ENCODE data around the gene OTOG. TPM values are rescaled to one million over a fixed set of nuclear protein-coding genes. Genes with fewer than 3 reads are reported as not detected.

The OTOG gene
- total RNA-seq (not detected), polyA plus RNA-seq (not detected)
- long read RNA-seq, donor 1, result 0 reads
- long read RNA-seq, donor 2, result 0 reads
- long read RNA-seq, donor 3, result 0 reads

- H3K9me3 ChIP-seq, result no peaks in the 10 kb centered on the region
- intact Hi-C loops (cut with DNase I), result no loop called here
- DNase-seq, result no peak
- WGBS, 3 donors, result 7 to 8% (median 7%) methylated on average over 19 to 20 of the region's 20 CpGs
- H3K36me3 ChIP-seq, result no peaks in the 10 kb centered on the region
- TF ChIP-seq EP300 (IDR thresholded peaks at IDR 0.05) (no peak), CTCF (IDR thresholded peaks at IDR 0.05) (no peak), POLR2A (IDR thresholded peaks at IDR 0.05) (no peak)
- no peaks in the 10 kb centered on the region for H3K4me1 ChIP-seq (ENCODE audit: insufficient read depth)
- H3K27ac ChIP-seq, result no peak within 1 kb of the TSS
- no peak within 1 kb of the TSS for H3K4me3 ChIP-seq
- no peaks in the 10 kb centered on the region for H3K27me3 ChIP-seq
These were observed at the start of gene OTOG for GRCh38 chr11:17547051-17547577. TSS of gene OTOG (plus strand) at chr11:17547259. CDS start at chr11:17547373, 114 bp downstream.

GRCh38 chr11:17498058-17498457 lies 49.0 kb upstream of the OTOG start:
- DNase-seq, result no peak
- Histone ChIP-seq H3K36me3 (no peaks in the 10 kb centered on the region), H3K4me3 (no peak overlapping the region), H3K4me1 (ENCODE audit: insufficient read depth) (no peaks in the 10 kb centered on the region), H3K27me3 (no peaks in the 10 kb centered on the region), H3K9me3 (no peaks in the 10 kb centered on the region), H3K27ac (no peak overlapping the region)
- no peak for TF ChIP-seq POLR2A (IDR thresholded peaks at IDR 0.05)
- TF ChIP-seq CTCF (IDR thresholded peaks at IDR 0.05), result no peak
- no peak for TF ChIP-seq EP300 (IDR thresholded peaks at IDR 0.05)
- 43 to 53% (median 51%) methylated on average over 4 of the region's 4 CpGs for WGBS, 3 donors
- intact Hi-C loops (cut with DNase I), result no loop called here

- H3K27ac ChIP-seq, result no peak overlapping the region
- H3K4me1 ChIP-seq (ENCODE audit: insufficient read depth), result no peaks in the 10 kb centered on the region
- 54 to 71% (median 66%) methylated on average over 5 of the region's 5 CpGs for WGBS, 3 donors
- H3K27me3 ChIP-seq, result no peaks in the 10 kb centered on the region
- intact Hi-C loops (cut with DNase I), result no loop called here
- no peaks in the 10 kb centered on the region for H3K36me3 ChIP-seq
- no peak for TF ChIP-seq CTCF (IDR thresholded peaks at IDR 0.05)
- TF ChIP-seq EP300 (IDR thresholded peaks at IDR 0.05), result no peak
- TF ChIP-seq POLR2A (IDR thresholded peaks at IDR 0.05), result no peak
- H3K9me3 ChIP-seq, result no peaks in the 10 kb centered on the region
- no peak for DNase-seq
- no peak overlapping the region for H3K4me3 ChIP-seq
These were observed 48.6 kb upstream of the OTOG start for GRCh38 chr11:17498475-17498874.

GRCh38 chr11:17500673-17501072 lies 46.4 kb upstream of the OTOG start:
- no peak for DNase-seq
- TF ChIP-seq CTCF (IDR thresholded peaks at IDR 0.05) (no peak), EP300 (IDR thresholded peaks at IDR 0.05) (no peak), POLR2A (IDR thresholded peaks at IDR 0.05) (no peak)
- Histone ChIP-seq H3K27me3 (no peaks in the 10 kb centered on the region), H3K4me3 (no peak overlapping the region), H3K4me1 (ENCODE audit: insufficient read depth) (no peaks in the 10 kb centered on the region), H3K9me3 (no peaks in the 10 kb centered on the region), H3K36me3 (no peaks in the 10 kb centered on the region), H3K27ac (no peak overlapping the region)
- intact Hi-C loops (cut with DNase I), result loop anchor here in 3 of 4 donors (5.0 to 10.0 kb wide), 3 partner anchors 108 to 118 kb away; partner anchors contain the start of gene KCNJ11 (in 1 of the 3)
- 90 to 93% (median 93%) methylated on average over 12 of the region's 12 CpGs for WGBS, 3 donors

Data from ovary (tissue), 10 donors.